ENCODE results near the gene ZNF543. TPM values are rescaled to one million over a fixed set of nuclear protein-coding genes. Genes with fewer than 3 reads are reported as not detected.

The ZNF543 gene
- total and polyA plus RNA-seq, 2 of the 13 experiments (the other 11 are each of a cell fraction or from before 2014, with no cell fraction given), result 2.1 to 8.9 TPM

DNA sequence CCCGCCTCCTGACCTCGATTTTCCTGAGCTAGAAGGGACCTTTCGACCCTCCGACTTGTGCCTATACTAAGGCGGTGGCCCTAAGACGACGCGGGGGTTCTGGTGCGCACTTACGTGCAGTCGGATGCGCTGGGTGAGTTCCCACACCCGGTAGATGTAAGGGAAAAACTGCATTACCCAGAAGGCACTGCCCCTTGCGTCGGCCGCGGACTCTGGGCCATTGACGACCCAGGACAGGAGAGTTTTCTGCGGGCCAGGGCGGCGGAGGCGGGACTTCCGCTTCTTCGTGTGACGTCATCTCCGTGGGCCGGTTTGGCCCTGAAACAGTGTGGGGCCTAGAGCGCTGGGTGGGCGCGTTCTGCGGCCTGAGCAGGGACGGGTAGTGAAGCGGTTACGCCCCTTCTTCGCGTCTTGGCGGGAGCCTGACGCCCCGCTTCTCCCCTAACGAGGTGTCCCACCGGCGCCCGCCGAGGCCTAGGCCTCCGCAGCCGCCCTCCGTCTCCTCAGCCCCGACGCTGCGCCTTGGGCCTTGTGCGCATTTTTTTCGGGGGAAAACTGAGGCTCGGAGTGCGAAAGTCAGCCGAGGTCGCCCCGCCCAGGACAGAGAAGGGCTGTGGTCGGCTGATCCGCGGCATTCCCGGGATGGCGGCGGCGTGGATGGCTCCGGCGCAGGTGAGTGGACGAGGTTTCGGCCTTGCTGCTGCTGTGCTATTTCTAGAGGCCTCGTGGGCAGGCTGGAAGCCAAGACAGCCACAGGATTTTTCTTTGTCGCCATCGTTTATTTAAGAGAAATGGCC is 39.9 kb upstream of the ZNF543 start, which contains the start of gene ZNF460 (continued):
- TF ChIP-seq ZNF580 (CRISPR knock-in tag; IDR thresholded peaks at IDR 0.05; ENCODE audit: borderline replicate concordance, low read depth), result 0 out of 2 replicates have a peak, but pooled peaks have one; percentile 19
- TF ChIP-seq HMG20B (CRISPR knock-in tag; conservative IDR thresholded peaks at IDR 0.05), result no peak
- TF ChIP-seq ZNF614 (CRISPR knock-in tag; IDR thresholded peaks at IDR 0.05; ENCODE audit: borderline replicate concordance), result no peak
- TF ChIP-seq ZNF280D (CRISPR knock-in tag; IDR thresholded peaks at IDR 0.05), result peak; percentile 20; the same call in 1 of the 2 replicates
- peak; percentile 92 for TF ChIP-seq ZBTB7B (CRISPR knock-in tag; IDR thresholded peaks at IDR 0.05)
- no peak; the same call in 1 of the 2 replicates for TF ChIP-seq ZNF468 (CRISPR knock-in tag; IDR thresholded peaks at IDR 0.05)
- TF ChIP-seq FLYWCH1 (CRISPR knock-in tag; IDR thresholded peaks at IDR 0.05), result peak; percentile 79
- TF ChIP-seq, protein P1, sequence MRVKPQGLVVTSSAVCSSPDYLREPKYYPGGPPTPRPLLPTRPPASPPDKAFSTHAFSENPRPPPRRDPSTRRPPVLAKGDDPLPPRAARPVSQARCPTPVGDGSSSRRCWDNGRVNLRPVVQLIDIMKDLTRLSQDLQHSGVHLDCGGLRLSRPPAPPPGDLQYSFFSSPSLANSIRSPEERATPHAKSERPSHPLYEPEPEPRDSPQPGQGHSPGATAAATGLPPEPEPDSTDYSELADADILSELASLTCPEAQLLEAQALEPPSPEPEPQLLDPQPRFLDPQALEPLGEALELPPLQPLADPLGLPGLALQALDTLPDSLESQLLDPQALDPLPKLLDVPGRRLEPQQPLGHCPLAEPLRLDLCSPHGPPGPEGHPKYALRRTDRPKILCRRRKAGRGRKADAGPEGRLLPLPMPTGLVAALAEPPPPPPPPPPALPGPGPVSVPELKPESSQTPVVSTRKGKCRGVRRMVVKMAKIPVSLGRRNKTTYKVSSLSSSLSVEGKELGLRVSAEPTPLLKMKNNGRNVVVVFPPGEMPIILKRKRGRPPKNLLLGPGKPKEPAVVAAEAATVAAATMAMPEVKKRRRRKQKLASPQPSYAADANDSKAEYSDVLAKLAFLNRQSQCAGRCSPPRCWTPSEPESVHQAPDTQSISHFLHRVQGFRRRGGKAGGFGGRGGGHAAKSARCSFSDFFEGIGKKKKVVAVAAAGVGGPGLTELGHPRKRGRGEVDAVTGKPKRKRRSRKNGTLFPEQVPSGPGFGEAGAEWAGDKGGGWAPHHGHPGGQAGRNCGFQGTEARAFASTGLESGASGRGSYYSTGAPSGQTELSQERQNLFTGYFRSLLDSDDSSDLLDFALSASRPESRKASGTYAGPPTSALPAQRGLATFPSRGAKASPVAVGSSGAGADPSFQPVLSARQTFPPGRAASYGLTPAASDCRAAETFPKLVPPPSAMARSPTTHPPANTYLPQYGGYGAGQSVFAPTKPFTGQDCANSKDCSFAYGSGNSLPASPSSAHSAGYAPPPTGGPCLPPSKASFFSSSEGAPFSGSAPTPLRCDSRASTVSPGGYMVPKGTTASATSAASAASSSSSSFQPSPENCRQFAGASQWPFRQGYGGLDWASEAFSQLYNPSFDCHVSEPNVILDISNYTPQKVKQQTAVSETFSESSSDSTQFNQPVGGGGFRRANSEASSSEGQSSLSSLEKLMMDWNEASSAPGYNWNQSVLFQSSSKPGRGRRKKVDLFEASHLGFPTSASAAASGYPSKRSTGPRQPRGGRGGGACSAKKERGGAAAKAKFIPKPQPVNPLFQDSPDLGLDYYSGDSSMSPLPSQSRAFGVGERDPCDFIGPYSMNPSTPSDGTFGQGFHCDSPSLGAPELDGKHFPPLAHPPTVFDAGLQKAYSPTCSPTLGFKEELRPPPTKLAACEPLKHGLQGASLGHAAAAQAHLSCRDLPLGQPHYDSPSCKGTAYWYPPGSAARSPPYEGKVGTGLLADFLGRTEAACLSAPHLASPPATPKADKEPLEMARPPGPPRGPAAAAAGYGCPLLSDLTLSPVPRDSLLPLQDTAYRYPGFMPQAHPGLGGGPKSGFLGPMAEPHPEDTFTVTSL (CRISPR knock-in tag; IDR thresholded peaks at IDR 0.05; ENCODE audit: borderline replicate concordance), result no peak
- TF ChIP-seq ZNF776 (CRISPR knock-in tag; IDR thresholded peaks at IDR 0.05), result no peak
- TF ChIP-seq ZNF251 (CRISPR knock-in tag; IDR thresholded peaks at IDR 0.05), result no peak
- TF ChIP-seq ZNF780A (CRISPR knock-in tag; IDR thresholded peaks at IDR 0.05), result no peak
- TF ChIP-seq ELF3 (CRISPR knock-in tag; IDR thresholded peaks at IDR 0.05), result no peak
- TF ChIP-seq RFXAP (CRISPR knock-in tag; IDR thresholded peaks at IDR 0.05; ENCODE audit: borderline replicate concordance), result no peak
- no peak for TF ChIP-seq ZFP37 (CRISPR knock-in tag; IDR thresholded peaks at IDR 0.05; ENCODE audit: borderline replicate concordance)
- no peak for TF ChIP-seq REXO4 (CRISPR knock-in tag; IDR thresholded peaks at IDR 0.05; ENCODE audit: borderline replicate concordance)
- TF ChIP-seq, protein P2, sequence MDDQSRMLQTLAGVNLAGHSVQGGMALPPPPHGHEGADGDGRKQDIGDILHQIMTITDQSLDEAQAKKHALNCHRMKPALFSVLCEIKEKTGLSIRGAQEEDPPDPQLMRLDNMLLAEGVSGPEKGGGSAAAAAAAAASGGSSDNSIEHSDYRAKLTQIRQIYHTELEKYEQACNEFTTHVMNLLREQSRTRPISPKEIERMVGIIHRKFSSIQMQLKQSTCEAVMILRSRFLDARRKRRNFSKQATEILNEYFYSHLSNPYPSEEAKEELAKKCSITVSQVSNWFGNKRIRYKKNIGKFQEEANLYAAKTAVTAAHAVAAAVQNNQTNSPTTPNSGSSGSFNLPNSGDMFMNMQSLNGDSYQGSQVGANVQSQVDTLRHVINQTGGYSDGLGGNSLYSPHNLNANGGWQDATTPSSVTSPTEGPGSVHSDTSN (CRISPR knock-in tag; IDR thresholded peaks at IDR 0.05; ENCODE audit: borderline replicate concordance), result no peak
- TF ChIP-seq HDAC6 (IDR thresholded peaks at IDR 0.05; ENCODE audit: low read depth, low read length), result no peak
- TF ChIP-seq SPEN (CRISPR knock-in tag; IDR thresholded peaks at IDR 0.05; ENCODE audit: low read depth), result peak; percentile 98
- TF ChIP-seq MTA3 (CRISPR knock-in tag; IDR thresholded peaks at IDR 0.05), result no peak
